K562 (cell line): Measurements from ENCODE around the gene BNC2. TPM values are rescaled to one million over a fixed set of nuclear protein-coding genes. Genes with fewer than 3 reads are reported as not detected.

Experiments used
- ATAC-seq: fragments of 200-7000 bp; cut with Tn5 transposase; 3 replicates; pipeline ENCODE4 v1.9.1; 2020; ENCODE audit warnings: moderate library complexity
- BruUV-seq: library from RNA; stranded (reverse); fragments of 400-500 nt; replicated peaks from 2 replicates; lab custom pipeline; 2021; lab: Mats Ljungman, UMichigan
- CTCF ChIA-PET: fragments of 300-600 bp; formaldehyde crosslinking; extraction: SDS; loops from one replicate; lab custom pipeline; 2021; ENCODE audit warnings: low intra/inter-chr PET ratio; lab: Yijun Ruan, JAX
- POLR2A ChIA-PET: fragments of 300-600, 350-650 bp; sonication (Branson Sonifier 250); formaldehyde crosslinking; extraction: SDS; loops from one replicate; lab custom pipeline; 2021; ENCODE audit warnings: antibody characterized with exemption, inconsistent platforms; lab: Yijun Ruan, JAX
- DNase-seq, 4 experiments: peaks; one replicate each; pipeline versions ENCODE4 v3.0.0 to v3.0.0-alpha.2; 2011 to 2018; ENCODE audit warnings: low spot score in 3 of 4, mixed read lengths in 3 of 4; ENCODE audit errors: extremely low read depth in 1 of 4
- FAIRE-seq: peaks from 2 replicates; lab custom pipeline; 2011; peaks lifted over from hg19 to GRCh38; lab: Jason Lieb, UNC
- H2AFZ ChIP-seq: 2 replicates; pipeline ENCODE4 v1.6.0; 2011; ENCODE audit warnings: low read depth, low read length, control low read depth, inconsistent platforms
- H3K27ac ChIP-seq: fragments of 200-600 bp; 3 replicates; pipeline ENCODE4 v1.8.0; 2011; ENCODE audit warnings: low read depth, mild to moderate bottlenecking, control low read depth, inconsistent platforms, low read length, moderate library complexity, mixed read lengths; ENCODE audit errors: extremely low read depth
- H3K27me3 ChIP-seq, 2 experiments: fragments of 300-600 bp in 1 of 2; 2 replicates in 1 of 2; 3 replicates in 1 of 2; pipeline versions ENCODE4 v1.6.0 to v1.8.0; 2011; ENCODE audit warnings: inconsistent platforms in 2 of 2, low read length in 2 of 2, mild to moderate bottlenecking in 1 of 2, mixed read lengths in 1 of 2, moderate library complexity in 1 of 2; ENCODE audit not compliant: control insufficient read depth in 2 of 2, insufficient read depth in 2 of 2
- H3K36me3 ChIP-seq: fragments of 300-600 bp; 3 replicates; pipeline ENCODE4 v1.8.0; 2011; ENCODE audit warnings: mild to moderate bottlenecking, low read length, inconsistent platforms; ENCODE audit not compliant: control insufficient read depth, insufficient read depth
- H3K4me1 ChIP-seq, 2 experiments: fragments of 200-600 bp in 1 of 2; replicated peaks in 1 of 2; 2 replicates in 1 of 2; 3 replicates in 1 of 2; pipeline versions ENCODE4 v1.5.1 to v1.8.0; 2011; ENCODE audit warnings: inconsistent platforms in 2 of 2, low read length in 2 of 2, mild to moderate bottlenecking in 1 of 2, mixed read lengths in 1 of 2, moderate library complexity in 1 of 2; ENCODE audit not compliant: control insufficient read depth in 2 of 2, insufficient read depth in 2 of 2
- H3K4me2 ChIP-seq: 2 replicates; pipeline ENCODE4 v1.6.1; 2011; ENCODE audit warnings: low read length, control low read depth, inconsistent platforms, mixed read lengths; ENCODE audit not compliant: insufficient read depth
- H3K4me3 ChIP-seq: fragments of 200-600 bp; sonication (generic), shearing (Covaris generic); 2 replicates; pipeline ENCODE4 v1.5.1; 2016; ENCODE audit warnings: control low read depth, inconsistent platforms
- H3K79me2 ChIP-seq: fragments of 200-600 bp; 3 replicates; pipeline ENCODE4 v1.8.0; 2011; ENCODE audit warnings: low read length, inconsistent platforms; ENCODE audit not compliant: control insufficient read depth, insufficient read depth
- H3K9ac ChIP-seq, 2 experiments: 2 replicates each; pipeline versions ENCODE4 v1.6.0 to v1.6.1; 2011; ENCODE audit warnings: low read depth in 2 of 2, low read length in 2 of 2, control low read depth in 1 of 2, inconsistent platforms in 1 of 2, mild to moderate bottlenecking in 1 of 2, mixed read lengths in 1 of 2; ENCODE audit not compliant: insufficient read depth in 1 of 2
- H3K9me1 ChIP-seq: one replicate; pipeline ENCODE4 v1.6.0; 2011; ENCODE audit warnings: inconsistent platforms, mild to moderate bottlenecking, low read length, moderate library complexity; ENCODE audit not compliant: control insufficient read depth, insufficient read depth
- H3K9me3 ChIP-seq: replicated peaks from 2 replicates; pipeline ENCODE4 v1.5.1; 2011; ENCODE audit warnings: low read depth, low read length, inconsistent platforms; ENCODE audit not compliant: control insufficient read depth, insufficient read depth
- H4K20me1 ChIP-seq: replicated peaks from 2 replicates; pipeline ENCODE4 v1.6.1; 2011; ENCODE audit warnings: low read length, inconsistent platforms, mixed read lengths; ENCODE audit not compliant: control insufficient read depth, insufficient read depth
- CHAMP1 ChIP-seq: fragments of 450-650 bp; IDR thresholded peaks from 2 replicates; pipeline ENCODE4 v1.6.1; 2016; ENCODE audit warnings: mild to moderate bottlenecking
- CREB3L1 ChIP-seq: fragments of 450-650 bp; IDR thresholded peaks from 2 replicates; pipeline ENCODE4 v1.6.1; 2014; ENCODE audit warnings: low read depth, mild to moderate bottlenecking, moderate library complexity, borderline replicate concordance
- FUS ChIP-seq: fragments of 200-400 bp; formaldehyde crosslinking; optimal IDR thresholded peaks from 2 replicates; pipeline ENCODE3; 2017; ENCODE audit warnings: low read depth, low read length
- GTF2E2 ChIP-seq: fragments of 200-800 bp; sonication (Bioruptor generic); IDR thresholded peaks from 2 replicates; pipeline ENCODE4 v1.6.1; 2016; ENCODE audit warnings: missing genetic modification characterization, missing compliant biosample characterization
- IRF1 ChIP-seq: sonication (generic); formaldehyde crosslinking; IDR thresholded peaks from 2 replicates; pipeline ENCODE4 v1.8.0; 2022; ENCODE audit warnings: missing genetic modification reagents, mild to moderate bottlenecking, borderline replicate concordance
- MCM2 ChIP-seq: fragments of 450-650 bp; IDR thresholded peaks from 2 replicates; pipeline ENCODE4 v1.6.1; 2017; ENCODE audit warnings: low read depth, mild to moderate bottlenecking
- NFE2L1 ChIP-seq: fragments of 450-650 bp; IDR thresholded peaks from 2 replicates; pipeline ENCODE4 v1.6.1; 2016; ENCODE audit warnings: missing genetic modification characterization, low read depth, mild to moderate bottlenecking, missing compliant biosample characterization, moderate library complexity, borderline replicate concordance
- PHB ChIP-seq: fragments of 250-450 bp; sonication (Bioruptor Pico); IDR thresholded peaks from 2 replicates; pipeline ENCODE4 v1.5.0; 2021
- SMARCB1 ChIP-seq: IDR thresholded peaks from 2 replicates; pipeline ENCODE4 v1.6.1; 2011; ENCODE audit warnings: improper control_type of control experiment, low read depth; ENCODE audit not compliant: insufficient read length
- SP1 ChIP-seq: sonication (generic); formaldehyde crosslinking; IDR thresholded peaks from 2 replicates; pipeline ENCODE4 v1.8.1; 2022; ENCODE audit warnings: mild to moderate bottlenecking, missing genetic modification reagents
- THAP7 ChIP-seq: fragments of 250-450 bp; sonication (Bioruptor Pico); IDR thresholded peaks from 2 replicates; pipeline ENCODE4 v1.5.0; 2021
- U2AF1 ChIP-seq: fragments of 200-400 bp; formaldehyde crosslinking; optimal IDR thresholded peaks from 2 replicates; pipeline ENCODE3; 2017; ENCODE audit warnings: mild to moderate bottlenecking, low read depth, low read length, moderate library complexity
- ZNF274 ChIP-seq: IDR thresholded peaks from 2 replicates; pipeline ENCODE4 v1.6.1; 2011; ENCODE audit warnings: low read depth, mild to moderate bottlenecking, low read length, moderate library complexity, borderline replicate concordance
- ZNF512 ChIP-seq: IDR thresholded peaks from 2 replicates; pipeline ENCODE4 v1.6.1; 2016; ENCODE audit warnings: missing genetic modification characterization, missing compliant biosample characterization
- ZNF644 ChIP-seq: fragments of 200-800 bp; sonication (Bioruptor generic); IDR thresholded peaks from 2 replicates; pipeline ENCODE4 v1.6.1; 2016; ENCODE audit warnings: low read depth, missing genetic modification characterization, missing compliant biosample characterization
- WGBS: fragments of 100-300 bp; shearing (Covaris generic); methylation state at CpG from one replicate; pipeline ENCODE4 v1.1.6; 2016; ENCODE audit warnings: low coverage, mixed read lengths; ENCODE audit not compliant: insufficient coverage; ENCODE audit errors: missing lambda C conversion rate; 5-methylcytosine and 5-hydroxymethylcytosine counted together
- in situ Hi-C: fragments of 300-500 bp; cut with MboI; formaldehyde crosslinking; loops from 4 replicates; pipeline ENCODE4 v1.15.0; 2018; ENCODE audit warnings: inconsistent platforms, mixed read lengths
- intact Hi-C: fragments of 100-400 bp; cut with micrococcal nuclease; formaldehyde crosslinking; loops from 2 replicates; pipeline ENCODE4 v1.14.2; 2022
- polyA plus RNA-seq, 8 experiments: library from polyadenylated mRNA; depleted of rRNA in 4 of 8; stranded (reverse) in 5 of 8; unstranded in 3 of 8; fragments of >200 nt; fragmentation: Nextera tagmentation in 2 of 8; fragmentation: Illumina TruSeq in 1 of 8; extraction: Ambion mirVana in 2 of 8; extraction: Trizol in 1 of 8; gene quantifications; 2 replicates each; pipeline versions ENCODE4 v1.2.1 to v1.2.3, GENCODE V29; 2011 to 2014; ENCODE audit warnings: inconsistent platforms in 1 of 8, missing spikeins in 1 of 8
- total RNA-seq, 7 experiments: library from RNA; depleted of rRNA in 6 of 7; stranded (reverse); fragments of >200 nt in 6 of 7; fragmentation: Illumina TruSeq in 2 of 7; extraction: Trizol in 2 of 7; gene quantifications; 2 replicates each; pipeline versions ENCODE4 v1.2.1 to v1.2.3, GENCODE V29; 2011 to 2021; ENCODE audit warnings: low replicate concordance in 1 of 7

Gene BNC2
- total and polyA plus RNA-seq, 9 of the 15 experiments (the other 6 are each of a cell fraction or from before 2014, with no cell fraction given), result not detected

GRCh38 chr9:16794871-16795639 lies 75.4 kb downstream of the BNC2 start:
- H4K20me1 ChIP-seq, result no peaks in the 10 kb centered on the region
- no peak for ATAC-seq
- no peaks in the 10 kb centered on the region for H3K36me3 ChIP-seq
- ChIA-PET CTCF (no interaction called here), POLR2A (no interaction called here)
- H3K9ac ChIP-seq, result no peak overlapping the region
- H3K4me1 ChIP-seq, result no peaks in the 10 kb centered on the region
- in situ Hi-C loops, result no loop called here
- no peak for FAIRE-seq
- DNase-seq, result no peak
- no peak overlapping the region for H3K27ac ChIP-seq
- no peak overlapping the region for H3K4me2 ChIP-seq
- intact Hi-C loops, result no loop called here
- no peak overlapping the region for H2AFZ ChIP-seq
- no peaks in the 10 kb centered on the region for H3K79me2 ChIP-seq
- H3K4me3 ChIP-seq, result no peak overlapping the region
- no TSS peak for BruUV-seq
- H3K27me3 ChIP-seq, result no peaks in the 10 kb centered on the region
- no peaks in the 10 kb centered on the region for H3K9me1 ChIP-seq
- 0% methylated on average over 6 of the region's 9 CpGs for WGBS
- H3K9me3 ChIP-seq, result no peaks in the 10 kb centered on the region
- no peak for TF ChIP-seq SMARCB1
- no peak for TF ChIP-seq CREB3L1
- TF ChIP-seq PHB (CRISPR knock-in tag), result no peak
- TF ChIP-seq THAP7 (CRISPR knock-in tag), result no peak
- TF ChIP-seq SP1 (CRISPR knock-in tag), result no peak
- no peak for TF ChIP-seq ZNF644 (tag)
- no peak for TF ChIP-seq ZNF512 (tag)
- no peak for TF ChIP-seq FUS
- no peak for TF ChIP-seq MCM2
- no peak for TF ChIP-seq U2AF1
- TF ChIP-seq NFE2L1 (tag), result no peak
- TF ChIP-seq GTF2E2 (tag), result no peak
- TF ChIP-seq ZNF274, result no peak
- no peak for TF ChIP-seq IRF1 (CRISPR knock-in tag)
- TF ChIP-seq CHAMP1, result no peak
